ENCODE measurements around the gene CFAP73. TPM values are rescaled to one million over a fixed set of nuclear protein-coding genes. Genes with fewer than 3 reads are reported as not detected.

CFAP73 gene
- not detected for total RNA-seq
- under 1 TPM; 0.17 to 0.35 (median 0.30) TPM for polyA plus RNA-seq
- long read RNA-seq, donor 1 = 0 reads
- long read RNA-seq, donor 2 = 0 reads

GRCh38 chr12:113149361-113150150, at the start of gene CFAP73:
Gene CFAP73, plus strand, starts transcription at chr12:113149724. Its CDS starts 134 bp downstream, at chr12:113149858.
- DNase-seq (no peak), ATAC-seq (no peak)
- no peak within 1 kb of the TSS for H3K27ac ChIP-seq
- peaks cover 8% of the 10 kb centered on the region for H3K4me1 ChIP-seq
- WGBS, 3 donors = 19 to 22% (median 21%) methylated on average over 22 of the region's 22 CpGs
- H3K27me3 ChIP-seq (ENCODE audit: insufficient read depth in 3 of 3, low read length in 2 of 3) = peaks cover 0 to 48% (median 9%) of the 10 kb centered on the region in 3 donors
- no peaks in the 10 kb centered on the region for H3K36me3 ChIP-seq (ENCODE audit: insufficient read depth in 1 of 2, low read depth in 1 of 2)
- TF ChIP-seq CTCF (IDR thresholded peaks at IDR 0.05) = no peak
- H3K9me3 ChIP-seq = no peaks in the 10 kb centered on the region
- H3K4me3 ChIP-seq = no peak within 1 kb of the TSS
- intact Hi-C loops (cut with DNase I) = loop anchor here (5.0 to 10.0 kb wide), 2 partner anchors 95 to 102 kb away; partner anchors contain the start of gene DTX1 (in 1 of the 2)

- WGBS, 3 donors = 57 to 64% (median 62%) methylated on average over 11 to 12 of the region's 12 CpGs
- DNase-seq (no peak), ATAC-seq (no peak)
- H3K9me3 ChIP-seq = no peaks in the 10 kb centered on the region
- no peak overlapping the region for H3K27ac ChIP-seq
- no peaks in the 10 kb centered on the region for H3K4me1 ChIP-seq
- no peak overlapping the region for H3K4me3 ChIP-seq
- intact Hi-C loops (cut with DNase I) = no loop called here
- no peak for TF ChIP-seq CTCF (IDR thresholded peaks at IDR 0.05)
- H3K36me3 ChIP-seq (ENCODE audit: insufficient read depth in 1 of 2, low read depth in 1 of 2) = no peaks in the 10 kb centered on the region
- peaks cover 0 to 21% (median 2%) of the 10 kb centered on the region in 3 donors for H3K27me3 ChIP-seq (ENCODE audit: insufficient read depth in 3 of 3, low read length in 2 of 3)
Measured at GRCh38 chr12:113099764-113100163, 49.8 kb upstream of the CFAP73 start.

- no peak overlapping the region for H3K27ac ChIP-seq
- no peak for ATAC-seq
- no peak for DNase-seq
- no peak for TF ChIP-seq CTCF (IDR thresholded peaks at IDR 0.05)
- H3K27me3 ChIP-seq (ENCODE audit: insufficient read depth in 3 of 3, low read length in 2 of 3) = peaks cover 0 to 23% (median 2%) of the 10 kb centered on the region in 3 donors
- H3K9me3 ChIP-seq = no peaks in the 10 kb centered on the region
- no peaks in the 10 kb centered on the region for H3K4me1 ChIP-seq
- intact Hi-C loops (cut with DNase I) = no loop called here
- H3K36me3 ChIP-seq (ENCODE audit: insufficient read depth in 1 of 2, low read depth in 1 of 2) = no peaks in the 10 kb centered on the region
- 52 to 62% (median 57%) methylated on average over 10 of the region's 10 CpGs for WGBS, 3 donors
- H3K4me3 ChIP-seq = no peak overlapping the region
Measured at GRCh38 chr12:113101751-113102150, 47.8 kb upstream of the CFAP73 start.

GRCh38 chr12:113102811-113103210, 46.7 kb upstream of the CFAP73 start:
- H3K27me3 ChIP-seq (ENCODE audit: insufficient read depth in 3 of 3, low read length in 2 of 3) = peaks cover 0 to 23% (median 2%) of the 10 kb centered on the region in 3 donors
- 75 to 82% (median 77%) methylated on average over 5 of the region's 5 CpGs for WGBS, 3 donors
- no peaks in the 10 kb centered on the region for H3K9me3 ChIP-seq
- H3K27ac ChIP-seq = no peak overlapping the region
- H3K4me1 ChIP-seq = no peaks in the 10 kb centered on the region
- no peak for TF ChIP-seq CTCF (IDR thresholded peaks at IDR 0.05)
- H3K36me3 ChIP-seq (ENCODE audit: insufficient read depth in 1 of 2, low read depth in 1 of 2) = no peaks in the 10 kb centered on the region
- DNase-seq (no peak), ATAC-seq (no peak)
- intact Hi-C loops (cut with DNase I) = no loop called here
- H3K4me3 ChIP-seq = no peak overlapping the region
